ENCODE results near the gene AOPEP.

Gene AOPEP

DNA sequence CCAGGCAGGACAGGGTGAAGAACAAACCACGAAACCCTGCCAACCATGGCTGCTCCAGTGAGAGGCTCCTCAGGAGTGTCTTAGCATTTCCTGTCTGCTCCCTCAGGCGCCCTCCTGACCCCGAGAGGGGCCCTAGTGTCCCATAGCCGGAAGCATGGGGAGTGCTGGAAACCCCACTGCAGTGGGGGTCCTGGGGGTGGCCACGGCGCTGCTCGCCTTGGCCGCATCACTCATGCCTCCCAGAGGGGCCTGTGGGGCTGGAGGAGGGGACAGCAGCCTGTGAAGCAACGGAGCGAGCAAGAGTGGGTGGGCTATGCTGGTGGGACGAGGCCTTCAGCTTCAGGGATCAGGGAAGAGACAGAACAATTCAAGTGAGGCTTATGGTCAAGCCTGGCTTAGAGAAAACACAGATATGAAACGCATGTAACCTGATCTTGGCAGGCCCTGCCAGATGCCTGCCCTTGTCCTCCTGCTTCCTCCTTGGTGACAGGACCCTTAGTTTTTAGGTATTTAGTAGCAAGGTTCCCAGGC lies 372.0 kb downstream of the AOPEP start:
- ChIA-PET POLR2A (ENCODE audit: low non-redundant PET) (no interaction called here), CTCF (no interaction called here)
- no peak for DNase-seq (ENCODE audit: low spot score)
- H3K27ac ChIP-seq, result peak overlapping the region; percentile 98
- TF ChIP-seq, protein P1, sequence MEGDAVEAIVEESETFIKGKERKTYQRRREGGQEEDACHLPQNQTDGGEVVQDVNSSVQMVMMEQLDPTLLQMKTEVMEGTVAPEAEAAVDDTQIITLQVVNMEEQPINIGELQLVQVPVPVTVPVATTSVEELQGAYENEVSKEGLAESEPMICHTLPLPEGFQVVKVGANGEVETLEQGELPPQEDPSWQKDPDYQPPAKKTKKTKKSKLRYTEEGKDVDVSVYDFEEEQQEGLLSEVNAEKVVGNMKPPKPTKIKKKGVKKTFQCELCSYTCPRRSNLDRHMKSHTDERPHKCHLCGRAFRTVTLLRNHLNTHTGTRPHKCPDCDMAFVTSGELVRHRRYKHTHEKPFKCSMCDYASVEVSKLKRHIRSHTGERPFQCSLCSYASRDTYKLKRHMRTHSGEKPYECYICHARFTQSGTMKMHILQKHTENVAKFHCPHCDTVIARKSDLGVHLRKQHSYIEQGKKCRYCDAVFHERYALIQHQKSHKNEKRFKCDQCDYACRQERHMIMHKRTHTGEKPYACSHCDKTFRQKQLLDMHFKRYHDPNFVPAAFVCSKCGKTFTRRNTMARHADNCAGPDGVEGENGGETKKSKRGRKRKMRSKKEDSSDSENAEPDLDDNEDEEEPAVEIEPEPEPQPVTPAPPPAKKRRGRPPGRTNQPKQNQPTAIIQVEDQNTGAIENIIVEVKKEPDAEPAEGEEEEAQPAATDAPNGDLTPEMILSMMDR (conservative IDR thresholded peaks at IDR 0.05; ENCODE audit: low read depth), result no peak

DNA sequence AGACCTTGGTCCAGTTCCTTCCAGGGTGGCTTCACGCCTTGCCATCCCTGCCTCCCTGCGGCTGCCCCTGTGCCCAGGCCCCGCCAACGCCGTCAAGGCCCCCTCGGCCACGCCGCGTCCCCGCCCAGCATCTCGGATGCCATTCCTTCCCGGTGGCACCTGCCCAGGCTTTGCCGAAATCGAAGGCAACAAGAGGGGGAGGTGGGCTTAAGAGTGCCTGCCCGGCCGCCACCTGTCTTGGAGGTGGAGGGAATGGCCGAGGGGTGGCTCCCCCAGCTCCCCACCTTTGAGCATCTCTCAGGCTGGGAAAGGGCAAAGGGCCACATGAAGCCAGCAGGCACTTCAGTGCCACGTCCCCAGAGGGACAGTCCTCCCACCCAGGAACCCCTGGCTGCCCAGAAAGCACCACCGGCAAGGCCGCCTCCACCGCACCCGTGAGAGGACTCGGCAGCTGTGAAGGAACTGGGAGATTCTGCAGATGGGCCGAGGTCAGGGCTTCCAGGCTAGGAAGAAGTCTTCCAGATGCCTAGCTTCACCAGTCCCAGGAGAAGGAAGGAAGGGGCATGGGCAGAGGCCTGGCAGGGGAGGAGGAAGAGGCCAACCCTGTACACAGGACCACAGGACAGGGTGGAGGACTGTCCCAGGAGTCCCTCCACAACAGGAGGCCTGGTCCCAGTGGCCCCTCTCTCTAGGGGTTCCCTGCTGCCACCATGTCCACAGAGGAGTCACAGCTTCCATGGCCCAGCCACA lies 373.0 kb downstream of the AOPEP start:
- H3K27ac ChIP-seq, result peak overlapping the region; percentile 98
- POLR2A ChIA-PET (ENCODE audit: low non-redundant PET), result interaction anchor here (0.6 kb wide), 1 partner anchor 12 kb away, joined by 3 read pairs; no protein-coding TSS in a partner anchor
- DNase-seq (ENCODE audit: low spot score), result no peak
- TF ChIP-seq, protein P1 (conservative IDR thresholded peaks at IDR 0.05; ENCODE audit: low read depth), result no peak
- CTCF ChIA-PET, result interaction anchor here (0.7 kb wide), 1 partner anchor 227 kb away, joined by 3 read pairs; no protein-coding TSS in a partner anchor

DNA sequence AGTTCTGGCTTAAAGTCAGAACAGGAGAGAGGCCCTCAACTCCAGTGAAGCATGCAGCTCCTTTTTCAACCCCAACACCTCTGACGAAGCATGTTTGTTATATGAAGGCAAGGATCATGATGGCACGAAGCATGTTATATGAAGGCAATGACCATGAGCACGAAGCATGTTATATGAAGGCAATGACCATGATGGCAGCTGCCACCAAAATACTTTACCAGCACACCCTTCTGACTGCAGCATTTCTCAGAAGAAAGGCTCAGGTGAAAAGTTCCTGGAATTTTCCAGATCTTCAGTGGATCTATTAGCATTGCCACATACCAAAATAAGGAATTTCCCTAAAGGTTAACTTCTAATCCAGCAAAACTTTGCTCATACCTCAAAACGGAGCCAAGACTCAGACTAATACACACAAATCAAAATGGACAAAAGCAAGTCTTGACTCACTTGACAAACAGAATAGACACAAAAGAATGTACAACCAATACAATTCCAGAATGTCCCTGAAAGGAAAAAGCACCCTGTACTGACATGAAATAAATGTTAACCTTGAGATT lies 373.6 kb downstream of the AOPEP start:
- H3K27ac ChIP-seq, result peak overlapping the region; percentile 98
- CTCF ChIA-PET, result interaction anchor here (0.7 to 1.1 kb wide), 2 partner anchors 12 to 227 kb away, joined by 3 to 6 read pairs; no protein-coding TSS in a partner anchor
- DNase-seq (ENCODE audit: low spot score), result peak; percentile 71
- POLR2A ChIA-PET (ENCODE audit: low non-redundant PET), result interaction anchor here (0.6 kb wide), 1 partner anchor 11 kb away, joined by 3 read pairs; no protein-coding TSS in a partner anchor
- TF ChIP-seq, protein P1 (conservative IDR thresholded peaks at IDR 0.05; ENCODE audit: low read depth), result no peak

DNA sequence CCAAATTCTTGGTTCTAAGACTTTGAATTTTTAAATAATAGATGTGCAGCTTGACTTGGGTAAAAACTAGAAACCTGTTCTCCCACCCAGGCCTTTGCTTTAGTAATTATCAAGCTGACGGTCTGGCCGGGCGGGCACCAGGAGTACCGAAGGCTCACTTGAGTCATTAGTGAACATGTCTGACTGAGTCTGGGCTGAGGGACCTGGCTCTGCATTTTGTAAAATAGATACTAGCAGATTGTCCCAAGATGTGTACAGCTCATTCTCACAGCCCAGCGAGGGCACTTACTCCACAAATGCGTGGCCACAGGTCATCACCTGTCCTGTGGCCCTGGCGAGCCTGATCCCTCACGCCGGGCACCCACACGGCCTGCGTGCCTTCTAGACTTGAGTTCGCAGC lies 374.8 kb downstream of the AOPEP start:
- POLR2A ChIA-PET (ENCODE audit: low non-redundant PET), result no interaction called here
- H3K27ac ChIP-seq, result peak overlapping the region; percentile 98
- CTCF ChIA-PET, result interaction anchor here (2.6 kb wide), 1 partner anchor 26 kb away, joined by 9 read pairs; no protein-coding TSS in a partner anchor
- DNase-seq (ENCODE audit: low spot score), result no peak
- TF ChIP-seq, protein P1 (conservative IDR thresholded peaks at IDR 0.05; ENCODE audit: low read depth), result no peak

DNA sequence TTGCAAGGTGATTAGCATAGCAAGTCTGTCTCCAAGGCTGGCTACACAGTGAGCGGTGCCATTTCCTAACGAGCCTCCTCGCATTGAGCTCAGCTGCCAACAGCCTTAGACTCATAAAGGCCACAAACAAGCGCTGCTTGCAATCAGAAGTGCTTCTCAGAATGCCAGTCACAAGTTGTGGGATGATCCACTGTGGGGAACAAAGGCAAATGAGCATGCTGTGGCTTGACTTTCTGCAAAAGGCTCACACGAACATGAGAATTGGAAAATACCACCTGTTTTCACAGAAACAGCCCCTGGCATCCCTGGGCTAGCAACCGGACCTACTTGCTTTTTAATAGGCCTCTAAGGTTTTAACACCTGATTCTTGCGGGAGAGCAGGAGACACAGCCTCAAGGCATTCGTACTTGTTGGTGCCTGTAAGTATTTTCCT lies 375.5 kb downstream of the AOPEP start:
- CTCF ChIA-PET, result interaction anchor here (0.6 to 2.6 kb wide), 4 partner anchors 25 to 1118 kb away, joined by 3 to 9 read pairs (median 4); no protein-coding TSS in a partner anchor
- peak overlapping the region; percentile 98 for H3K27ac ChIP-seq
- TF ChIP-seq, protein P1 (conservative IDR thresholded peaks at IDR 0.05; ENCODE audit: low read depth), result no peak
- POLR2A ChIA-PET (ENCODE audit: low non-redundant PET), result no interaction called here
- peak; percentile 96 for DNase-seq (ENCODE audit: low spot score)

DNA sequence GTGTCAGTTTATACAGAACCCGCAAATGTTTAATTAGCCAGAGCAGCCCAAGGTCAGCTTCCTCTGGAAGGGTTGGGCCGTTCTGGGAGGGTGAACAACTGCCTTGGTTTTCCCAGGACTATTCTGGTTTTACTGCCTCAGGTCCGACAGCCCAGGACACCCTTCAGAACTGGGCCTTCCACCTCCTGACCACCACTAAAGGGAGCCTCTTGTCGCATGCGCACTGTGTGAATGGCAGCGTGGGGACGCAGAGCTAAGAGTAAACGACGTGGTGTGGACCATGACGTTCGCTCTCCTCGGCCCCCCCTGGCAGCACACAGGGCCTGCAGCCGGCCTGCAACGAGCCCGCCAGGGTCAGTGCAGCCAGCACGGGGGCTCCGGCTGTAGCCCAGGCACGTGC lies 376.1 kb downstream of the AOPEP start:
- TF ChIP-seq, protein P1 (conservative IDR thresholded peaks at IDR 0.05; ENCODE audit: low read depth), result no peak
- H3K27ac ChIP-seq, result peak overlapping the region; percentile 98
- peak; percentile 48 for DNase-seq (ENCODE audit: low spot score)
- ChIA-PET POLR2A (ENCODE audit: low non-redundant PET) (no interaction called here), CTCF (interaction anchor here (0.6 to 2.6 kb wide), 4 partner anchors 25 to 1118 kb away, joined by 3 to 9 read pairs (median 4); no protein-coding TSS in a partner anchor)
